NCI-H446 treated with DMSO at 0.1 percent for 48 hours (cell line): ENCODE results near the gene ZFYVE28.

Source experiments
- DNase-seq: peaks from one replicate; lab custom pipeline; 2025; lab: John Stamatoyannopoulos, UW

ZFYVE28 gene

DNA sequence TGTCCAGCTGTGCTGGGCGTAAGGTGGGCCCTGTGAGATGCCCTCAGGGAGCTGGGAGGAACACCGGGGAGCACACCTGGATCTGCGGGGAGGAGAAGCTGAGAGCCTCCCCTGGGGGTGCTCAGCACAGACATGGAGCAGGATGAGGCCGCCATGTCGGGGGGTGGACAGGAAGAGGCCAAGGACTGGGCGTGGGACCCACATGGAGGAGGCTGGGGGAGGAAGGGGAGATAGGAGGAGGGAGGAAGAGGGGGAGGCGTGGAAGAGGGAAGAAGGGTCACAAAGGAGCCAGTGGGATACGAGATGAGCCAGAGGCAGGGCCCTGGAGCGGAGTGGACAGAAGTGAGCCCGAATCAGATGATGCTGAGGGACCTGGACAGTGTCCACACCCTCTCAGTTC lies 66.3 kb downstream of the ZFYVE28 start:
- no peak for DNase-seq

DNA sequence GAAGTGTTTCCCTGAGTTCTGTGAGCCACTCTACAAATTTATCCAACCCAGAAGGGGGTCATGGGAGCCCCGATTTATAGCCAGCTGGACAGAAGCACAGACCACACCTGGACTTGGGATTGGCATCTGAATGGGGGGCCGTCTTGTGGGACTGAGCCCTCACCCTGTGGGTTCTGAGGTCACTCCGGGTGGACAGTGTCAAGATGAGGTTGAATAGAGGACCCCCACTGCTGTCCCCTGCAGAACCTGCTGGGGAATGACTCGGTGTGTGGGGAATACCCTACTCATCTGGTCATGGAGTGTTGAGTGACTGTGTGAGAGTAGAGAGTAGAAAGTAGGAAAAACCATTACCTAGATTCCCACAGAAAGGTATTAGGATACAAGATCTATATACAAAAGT lies 67.5 kb downstream of the ZFYVE28 start:
- no peak for DNase-seq

DNA sequence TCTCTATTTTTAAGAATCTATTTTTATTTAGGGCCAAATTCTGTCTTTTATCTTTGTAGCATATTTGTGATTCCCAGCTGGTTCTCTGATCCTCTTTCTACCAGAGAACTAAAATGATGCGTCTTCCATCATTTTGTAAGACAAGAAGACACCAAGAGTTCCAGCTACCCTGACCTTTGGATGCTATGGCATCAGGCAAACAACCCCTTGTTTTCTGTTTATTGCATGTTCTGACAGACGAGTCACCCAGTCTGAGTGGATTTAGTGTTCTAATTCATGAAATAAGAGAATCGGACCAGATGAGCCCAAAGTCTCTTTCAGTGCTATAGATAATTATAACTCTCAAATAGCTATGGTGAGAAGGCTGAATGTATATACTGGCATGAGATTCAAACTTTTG lies 69.7 kb downstream of the ZFYVE28 start:
- DNase-seq, result no peak

DNA sequence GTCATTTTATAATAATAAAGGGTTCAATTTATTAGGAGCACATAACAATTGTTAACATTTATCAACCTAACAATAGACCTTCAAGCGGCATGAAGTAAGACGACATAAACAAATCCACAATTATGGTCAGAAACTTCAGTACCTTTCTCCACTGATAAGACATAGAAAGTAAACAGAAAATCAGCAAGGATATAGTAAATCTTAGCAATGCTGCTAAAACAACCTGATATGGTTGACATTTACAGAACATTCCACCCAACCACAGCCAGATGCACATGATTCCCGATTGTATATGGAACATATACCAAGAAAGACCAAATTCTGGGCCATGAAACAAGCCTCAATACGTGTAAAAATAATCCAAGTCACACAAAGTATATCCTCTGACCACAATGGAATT lies 71.3 kb downstream of the ZFYVE28 start:
- DNase-seq, result no peak

DNA sequence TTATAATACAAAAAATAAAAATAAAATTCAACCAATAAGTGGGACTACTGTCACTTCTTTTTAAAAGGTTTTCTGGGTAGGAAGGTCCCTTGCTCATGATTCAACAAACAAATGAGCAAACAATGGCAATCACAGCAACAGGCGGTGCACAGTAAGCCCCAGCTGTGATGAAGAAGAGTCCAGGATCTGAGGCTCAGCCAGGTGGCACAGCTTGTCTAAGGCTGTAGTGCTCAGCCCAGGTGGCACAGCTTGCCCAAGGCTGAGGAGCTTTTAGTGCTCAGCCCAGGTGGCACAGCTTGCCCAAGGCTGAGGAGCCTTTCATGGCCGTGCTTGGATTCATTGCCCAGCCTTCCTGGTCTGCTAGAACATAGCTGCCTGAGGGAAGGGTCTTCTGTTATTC lies 75.0 kb downstream of the ZFYVE28 start:
- no peak for DNase-seq

DNA sequence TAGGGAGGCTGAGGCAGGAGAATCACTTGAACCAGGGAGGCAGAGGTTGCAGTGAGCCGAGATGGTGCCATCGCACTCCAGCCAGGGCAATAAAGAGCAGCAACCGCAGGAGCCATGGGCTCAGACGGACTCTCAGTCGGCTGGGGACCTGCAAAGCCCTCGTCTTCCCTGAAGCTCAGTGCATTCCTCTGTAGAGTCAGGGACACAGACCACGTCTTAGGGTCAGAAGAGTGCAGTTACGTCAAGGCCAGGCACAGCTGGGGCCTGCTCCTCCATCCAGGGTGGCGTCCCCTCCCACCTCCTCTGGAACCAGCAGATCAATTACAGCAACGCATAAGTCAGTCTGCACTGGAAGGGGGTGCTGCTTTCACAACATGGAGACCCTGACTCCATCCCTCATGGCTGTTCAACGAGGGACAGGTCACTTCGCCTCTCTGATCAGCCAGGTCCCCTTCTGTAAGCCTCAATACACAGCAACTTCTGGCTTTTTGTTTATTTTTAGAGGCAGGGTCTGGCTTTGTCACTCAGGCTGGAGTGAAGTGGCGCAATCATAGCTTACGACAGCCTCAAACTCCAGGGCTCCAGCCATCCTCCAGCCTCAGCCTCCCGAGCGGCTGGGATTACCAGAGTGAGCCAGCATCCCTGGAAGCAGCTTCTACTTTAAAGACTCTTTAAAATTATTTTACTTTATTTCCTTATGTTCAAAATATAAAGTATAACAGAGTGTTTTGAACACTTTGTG lies 76.4 kb downstream of the ZFYVE28 start:
- no peak for DNase-seq

DNA sequence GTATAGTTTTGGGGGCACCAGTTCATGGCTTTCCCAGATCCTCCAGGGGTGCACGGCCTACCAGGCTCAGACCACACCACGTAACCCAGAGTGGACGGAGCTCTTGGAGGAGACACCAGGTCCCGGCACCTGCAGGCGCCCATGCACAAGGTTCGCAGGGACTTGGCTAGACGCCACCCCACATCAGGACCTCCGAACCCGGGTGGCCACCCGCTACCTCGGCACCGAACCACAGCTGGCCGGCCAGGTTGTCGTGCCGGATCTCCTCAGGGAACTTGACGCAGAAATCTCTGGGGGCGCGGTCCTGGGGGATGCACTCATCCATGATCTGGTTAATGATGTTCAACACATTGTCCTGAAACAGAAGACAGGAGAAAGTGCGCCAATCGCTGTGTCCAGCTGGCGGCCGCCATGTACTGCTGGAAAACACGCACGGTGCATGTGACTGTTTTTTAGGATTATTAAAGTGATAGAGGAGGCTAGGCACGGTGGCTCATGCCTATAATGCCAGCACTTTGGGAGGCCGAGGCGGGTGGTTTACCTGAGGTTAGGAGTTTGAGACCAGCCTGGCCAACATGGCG lies 77.1 kb downstream of the ZFYVE28 start:
- DNase-seq, result no peak

DNA sequence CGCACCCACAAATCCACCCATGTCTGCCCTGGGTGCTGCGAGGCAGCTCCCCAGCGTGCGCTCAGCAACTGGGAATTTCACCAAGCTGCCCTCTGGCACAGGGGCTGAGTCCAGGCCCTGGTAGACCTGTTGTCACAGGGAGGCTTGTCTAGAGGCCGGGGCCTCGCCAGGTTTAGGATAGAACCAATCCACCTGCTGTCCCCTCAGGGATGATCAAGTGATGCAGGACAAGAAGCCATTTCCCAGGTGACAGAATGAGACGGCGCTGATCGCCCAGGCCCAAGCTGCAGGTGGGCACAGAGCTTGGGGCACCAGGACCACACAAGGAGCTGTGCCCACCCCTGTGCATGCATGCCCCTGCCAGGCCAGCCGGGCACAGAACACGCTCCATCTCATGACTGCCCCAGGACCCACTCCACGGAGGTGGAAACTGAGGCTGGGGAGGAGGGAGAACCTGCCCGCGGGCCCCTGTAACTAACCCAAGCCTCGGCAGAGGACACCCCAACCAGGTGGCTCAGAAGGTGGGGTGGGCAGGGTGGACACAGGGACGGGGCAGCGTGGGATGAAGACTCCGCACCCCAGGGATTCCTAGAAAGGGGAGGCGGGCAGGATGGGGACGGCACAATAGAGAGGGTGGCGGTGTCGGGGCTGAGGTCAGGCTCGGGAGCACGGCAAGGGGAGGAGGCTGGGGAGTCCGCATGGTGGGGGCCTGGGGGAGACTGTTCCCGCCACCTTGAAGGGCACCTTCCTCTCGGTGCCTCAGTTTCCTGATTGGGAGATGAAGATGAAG lies 78.0 kb downstream of the ZFYVE28 start:
- no peak for DNase-seq

DNA sequence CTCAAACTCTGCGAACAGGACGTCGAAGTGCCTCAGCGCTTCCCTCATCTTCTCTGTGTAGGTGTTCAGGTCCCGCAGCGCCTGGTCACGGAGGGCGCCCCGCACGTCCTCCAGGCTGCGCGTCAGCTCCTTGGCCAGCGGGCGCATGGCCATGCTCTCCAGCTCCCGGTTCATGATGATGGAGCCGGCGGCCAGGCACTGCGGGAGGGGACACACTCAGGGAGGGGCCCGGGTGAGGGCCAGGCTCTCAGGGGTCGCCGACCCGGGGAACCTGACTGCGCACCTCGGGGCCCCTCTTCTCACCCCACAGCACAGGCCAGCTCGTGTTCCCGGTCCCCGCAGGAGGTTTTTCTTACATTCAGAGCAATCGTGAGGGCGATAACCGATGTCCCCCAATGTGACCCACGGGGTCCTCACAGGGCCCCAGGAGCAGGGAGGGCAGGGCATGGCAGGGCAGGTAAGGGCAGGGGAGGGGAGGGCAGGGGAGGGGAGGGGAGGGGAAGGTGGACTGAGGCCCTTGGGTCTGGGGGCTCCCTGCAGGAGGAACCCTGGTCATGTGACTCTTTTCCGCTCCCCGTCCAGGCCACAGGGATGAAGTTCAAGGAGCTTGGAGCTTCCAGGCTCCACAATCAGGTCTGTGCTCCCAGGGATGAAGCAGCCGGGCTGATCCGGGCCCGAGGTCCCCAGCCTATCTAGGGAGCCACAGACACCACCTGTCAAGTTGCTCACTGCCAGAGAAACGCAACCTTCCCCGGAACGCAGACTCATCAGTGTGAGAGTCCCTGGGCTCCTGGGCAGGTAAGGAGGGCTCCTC lies 78.8 kb downstream of the ZFYVE28 start:
- DNase-seq, result no peak

DNA sequence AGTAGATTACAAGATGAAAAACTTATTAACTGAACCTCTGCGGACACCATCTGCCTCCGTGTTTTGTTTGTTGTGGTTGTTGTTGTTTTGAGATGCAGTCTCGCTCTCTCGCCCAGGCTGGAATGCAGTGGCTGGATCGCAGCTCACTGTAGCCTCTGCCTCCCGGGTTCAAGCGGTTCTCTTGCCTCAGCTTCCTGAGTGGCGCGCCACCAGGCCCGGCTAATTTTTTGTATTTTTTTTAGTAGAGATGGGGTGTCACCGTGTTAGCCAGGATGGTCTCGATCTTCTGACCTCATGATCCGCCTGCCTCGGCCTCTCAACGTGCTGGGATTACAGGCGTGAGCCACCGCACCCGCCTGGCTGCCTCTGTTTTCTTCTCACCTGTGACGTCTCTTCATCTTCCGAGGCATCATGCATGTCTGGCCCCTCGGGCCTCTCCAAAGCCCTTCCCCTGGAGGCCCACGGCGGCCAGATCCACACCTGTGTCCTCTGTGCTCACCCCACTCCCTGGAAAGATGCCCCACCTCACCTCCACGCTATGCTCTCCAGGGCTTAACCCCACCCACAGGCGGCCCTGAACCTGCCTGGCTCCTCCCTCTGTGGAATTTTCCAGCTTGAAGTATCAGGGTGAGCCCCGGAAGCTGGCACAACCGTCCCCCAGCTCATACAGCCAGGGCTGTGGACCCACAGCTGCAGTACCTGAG lies 79.5 kb downstream of the ZFYVE28 start:
- no peak for DNase-seq

DNA sequence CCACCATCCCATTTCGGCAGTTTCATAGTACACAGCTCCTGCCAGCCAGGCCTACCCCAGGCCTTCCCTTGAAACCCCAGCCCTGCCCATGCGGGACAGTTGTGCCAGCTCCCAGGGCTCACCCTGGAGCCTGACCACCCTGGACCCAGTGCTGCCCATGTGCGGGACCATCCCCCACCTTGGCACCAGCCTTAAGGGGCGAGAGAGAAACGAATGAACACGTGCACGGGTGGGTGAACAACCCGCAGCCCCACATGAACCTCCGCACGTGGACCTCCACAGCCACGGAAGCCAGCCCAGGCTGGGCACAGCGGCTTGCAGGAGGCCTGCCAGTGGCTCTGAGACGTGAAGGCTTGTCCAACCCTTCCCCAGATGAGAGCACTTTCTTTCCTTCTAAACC lies 80.5 kb downstream of the ZFYVE28 start:
- no peak for DNase-seq

DNA sequence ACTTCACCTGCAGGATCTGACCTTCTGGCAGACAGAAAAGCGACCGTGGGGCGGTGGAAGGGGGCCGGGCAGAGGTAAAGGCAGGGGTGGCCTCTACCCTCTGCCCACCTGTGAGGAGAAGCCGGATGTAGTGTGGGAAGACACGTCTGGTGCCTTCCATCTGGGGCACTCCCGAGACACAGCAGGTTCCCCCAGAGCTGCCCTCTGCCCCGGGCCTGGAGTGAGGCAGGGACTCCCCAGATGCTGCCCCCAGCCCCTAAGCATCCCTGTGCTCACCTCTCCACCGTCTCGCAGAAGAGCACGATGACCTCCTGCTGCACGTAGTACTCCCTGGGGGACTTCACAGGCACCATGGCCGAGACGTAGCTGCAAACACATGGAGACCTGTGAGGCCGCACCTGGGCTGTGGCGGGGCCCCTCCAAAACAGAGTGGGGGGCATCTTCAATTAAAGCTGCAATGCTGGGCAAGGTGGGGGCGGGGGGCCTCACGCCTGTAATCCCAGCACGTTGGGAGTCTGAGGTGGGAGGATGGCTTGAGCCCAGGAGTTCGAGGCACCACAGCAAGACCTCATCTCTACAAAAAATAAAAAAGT lies 81.2 kb downstream of the ZFYVE28 start:
- DNase-seq, result no peak

DNA sequence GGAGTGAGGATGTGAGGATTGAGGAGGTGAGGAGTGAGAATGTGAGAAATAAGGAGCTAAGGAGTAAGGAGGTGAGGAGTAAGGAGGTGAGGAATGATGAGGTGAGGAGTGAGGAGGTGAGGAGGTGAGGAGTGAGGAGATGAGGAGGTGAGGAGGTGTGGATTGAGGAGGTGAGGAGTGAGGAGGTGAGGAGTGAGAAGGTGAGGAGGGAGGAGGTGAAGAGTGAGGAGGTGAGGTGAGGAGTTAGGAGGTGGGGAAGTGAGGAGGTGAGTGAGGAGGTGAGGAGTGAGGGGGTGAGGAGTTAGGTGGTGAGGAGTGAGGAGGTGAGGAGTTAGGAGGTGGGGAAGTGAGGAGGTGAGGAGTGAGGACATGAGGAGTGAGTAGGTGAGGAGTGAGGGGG lies 81.8 kb downstream of the ZFYVE28 start:
- no peak for DNase-seq

DNA sequence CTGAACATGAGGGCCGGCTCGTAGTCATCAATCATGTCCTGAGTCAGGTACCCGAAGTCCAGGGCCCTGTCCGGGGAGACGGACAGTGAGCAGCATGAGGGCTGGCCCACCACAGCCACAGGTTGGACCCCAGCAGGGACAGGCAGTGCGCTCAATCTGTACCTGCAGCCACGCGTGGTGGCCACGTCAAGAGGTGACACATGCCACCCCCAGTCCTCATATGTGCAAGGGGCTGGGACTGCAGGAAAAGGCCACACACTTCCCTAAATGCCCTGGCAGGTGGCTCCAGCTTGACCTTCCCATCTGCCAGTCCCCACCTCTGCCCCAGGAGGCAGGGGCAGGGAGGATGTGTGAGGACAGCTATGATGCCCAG lies 82.7 kb downstream of the ZFYVE28 start:
- no peak for DNase-seq

DNA sequence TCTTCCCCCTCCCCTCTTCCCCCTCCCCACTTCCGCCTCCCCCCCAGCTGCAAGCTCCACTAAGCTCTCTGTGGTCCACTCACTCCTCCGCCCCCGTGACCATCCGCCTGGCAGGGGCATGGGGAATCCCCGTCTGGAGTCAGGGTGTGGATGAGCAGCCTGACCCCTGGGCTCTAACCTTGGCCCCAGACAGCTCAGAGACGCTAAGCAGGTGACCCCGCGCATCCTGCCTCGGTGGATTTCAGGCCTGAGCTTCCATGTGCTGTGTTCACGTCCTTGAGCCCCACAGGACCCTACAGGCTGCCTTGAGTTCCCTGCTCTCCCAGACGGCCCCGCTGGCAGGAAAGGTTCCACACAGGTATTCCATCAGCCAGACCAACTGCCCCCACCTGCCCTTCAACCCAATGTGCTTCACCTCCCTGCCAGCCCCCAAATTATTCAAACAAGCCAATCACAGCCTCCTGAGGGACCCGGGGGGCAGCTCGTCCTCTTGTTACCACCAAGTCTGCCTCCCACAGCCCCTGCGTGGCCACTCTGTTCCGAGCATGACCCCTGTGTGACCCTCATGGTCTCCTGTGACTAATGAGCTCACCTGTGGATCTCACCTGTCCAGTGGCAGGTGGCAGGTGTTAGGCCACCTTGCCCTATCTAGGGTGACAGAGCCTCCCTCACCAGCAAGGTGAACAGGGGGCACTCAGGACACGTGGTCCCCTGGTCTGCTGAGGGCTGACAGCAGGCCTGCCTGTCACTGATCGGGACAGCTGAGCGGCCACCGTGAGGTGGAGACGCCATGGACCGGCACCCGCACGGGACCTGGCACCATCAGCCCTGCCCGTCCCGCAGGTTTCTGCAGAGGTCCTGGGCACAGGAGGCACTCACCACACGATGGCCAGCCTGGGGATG lies 83.4 kb downstream of the ZFYVE28 start:
- no peak for DNase-seq

DNA sequence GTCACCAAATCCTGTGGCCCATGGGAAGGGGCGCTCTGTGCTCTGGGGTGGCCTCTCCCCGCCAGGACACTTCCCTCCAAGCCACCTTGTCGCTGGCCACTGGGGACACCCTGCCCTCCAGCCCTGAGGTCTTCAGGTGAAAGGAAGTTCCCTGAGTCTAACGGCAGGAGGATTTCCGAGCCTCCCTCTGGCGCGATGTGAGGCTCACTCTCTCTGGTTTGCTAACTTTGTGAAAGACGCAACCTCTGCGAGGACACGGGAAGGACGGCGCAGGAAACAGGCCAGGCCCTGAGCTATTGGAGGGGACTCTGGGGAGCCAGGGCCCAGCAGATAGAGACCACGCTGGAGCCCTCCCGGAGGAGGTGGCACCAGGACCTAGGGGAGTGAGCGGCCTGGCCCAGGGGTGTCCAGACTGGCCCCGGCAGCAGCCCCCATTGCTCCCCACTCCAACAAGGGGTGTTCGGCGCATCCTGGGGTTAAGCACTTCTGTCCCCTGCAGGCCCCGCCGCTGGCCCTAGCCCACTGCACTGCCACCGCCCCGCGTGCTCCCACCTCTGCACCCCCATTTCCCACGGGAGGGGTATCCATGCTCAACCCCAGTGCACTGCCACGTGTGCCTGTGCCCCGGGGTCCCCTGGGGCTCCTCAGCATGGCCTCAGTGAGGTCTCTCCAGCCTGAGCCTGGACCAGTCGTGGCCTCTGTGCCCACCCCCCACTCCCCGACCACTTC lies 84.4 kb downstream of the ZFYVE28 start:
- no peak for DNase-seq

DNA sequence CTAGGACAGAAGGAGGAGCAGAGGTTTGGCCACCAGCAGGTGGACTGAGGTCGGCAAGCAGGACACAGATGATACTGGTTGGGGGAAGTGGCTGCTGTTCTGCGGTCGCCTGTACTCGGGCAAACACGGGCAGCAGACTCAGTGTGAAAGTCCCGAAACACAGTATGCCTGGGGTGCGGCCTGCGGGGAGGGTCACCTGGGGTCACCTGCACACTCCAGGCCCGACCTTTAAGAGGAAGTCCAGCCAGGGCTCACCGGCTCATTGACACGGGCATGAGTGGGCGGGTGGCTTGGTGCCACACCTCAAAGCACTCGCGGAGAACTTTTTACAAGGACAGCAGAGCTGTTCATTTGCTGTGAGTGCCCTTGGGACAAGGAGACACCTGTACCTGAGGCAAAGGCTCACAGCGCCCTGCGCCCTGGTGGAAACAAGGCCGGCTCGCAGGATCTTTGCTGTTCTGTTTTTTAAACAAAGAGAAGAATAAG lies 85.0 kb downstream of the ZFYVE28 start:
- DNase-seq, result no peak

DNA sequence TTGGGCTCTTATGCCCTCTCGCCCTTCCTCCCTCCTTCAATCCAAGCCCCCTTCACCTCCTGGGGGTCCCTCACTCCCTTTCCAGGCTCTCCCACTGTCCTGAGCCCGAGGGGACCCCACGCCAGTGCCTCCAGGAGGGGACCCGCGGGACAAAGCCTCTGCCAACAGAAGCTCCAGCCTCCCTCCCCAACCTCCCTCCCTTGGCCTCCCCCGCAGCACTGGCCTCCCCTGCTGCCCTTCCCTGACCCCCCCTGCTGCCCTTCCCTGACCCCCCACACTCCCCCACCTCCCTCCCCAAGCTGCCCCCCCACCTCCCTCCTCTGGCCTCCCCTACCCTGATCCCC lies 85.5 kb downstream of the ZFYVE28 start:
- no peak for DNase-seq

DNA sequence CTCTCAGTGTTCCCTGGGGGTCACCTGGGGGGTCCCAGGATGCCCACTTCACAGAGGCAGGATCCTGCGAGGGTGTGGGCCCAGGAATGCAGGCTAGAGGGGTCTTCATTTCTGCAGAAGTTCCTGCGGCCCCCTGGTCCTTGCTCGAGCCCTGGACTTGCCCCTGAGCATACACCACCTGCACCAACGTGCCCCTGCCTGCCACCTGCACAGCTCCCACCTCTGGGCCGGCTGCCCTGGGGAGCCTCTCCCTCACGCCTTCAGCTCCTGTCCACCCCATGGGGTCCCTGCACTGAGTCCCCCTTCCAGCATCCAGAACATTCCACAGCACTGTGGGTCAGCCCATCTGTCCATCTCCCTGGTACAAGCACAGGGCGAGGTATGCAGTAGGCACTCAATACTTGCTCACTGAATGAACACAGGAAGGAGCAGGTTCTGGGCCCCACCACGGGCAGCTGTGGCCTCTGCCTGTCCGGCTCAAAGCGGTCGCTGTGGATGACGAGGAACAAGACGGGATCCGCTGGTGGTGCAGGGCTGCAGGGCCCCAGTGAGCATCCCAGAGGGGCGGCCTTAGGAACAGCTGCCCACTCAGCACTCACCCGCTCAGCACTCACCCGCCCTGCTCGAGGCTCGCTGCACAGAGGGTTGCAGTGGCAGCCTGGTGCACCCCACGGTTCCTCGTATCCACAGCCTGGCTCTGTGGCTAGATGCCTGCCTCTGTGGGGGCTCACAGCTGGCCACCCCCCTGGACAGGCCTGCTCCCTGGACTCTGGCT lies 86.1 kb downstream of the ZFYVE28 start:
- DNase-seq, result no peak
